ENCODE measurements around the gene SEMA5A.

DNA sequence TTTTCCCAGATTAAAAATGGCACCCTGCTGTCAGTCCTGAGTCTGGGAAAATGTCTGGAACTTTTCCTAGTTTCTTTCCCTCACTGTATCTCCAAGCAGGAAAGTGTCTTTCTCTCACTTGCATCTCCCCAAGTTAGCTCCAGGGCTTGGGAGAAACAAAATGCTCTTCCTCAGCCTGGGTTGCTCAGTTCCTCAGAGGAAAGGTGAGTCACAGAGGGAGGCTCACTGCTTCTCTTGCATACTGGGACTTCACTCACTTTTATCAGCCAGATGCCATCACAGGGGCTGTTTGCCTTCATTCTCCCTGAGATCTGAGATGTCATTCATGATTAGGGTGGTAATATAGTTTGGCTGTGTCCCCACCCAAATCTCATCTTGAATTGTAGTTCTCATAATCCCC, 519.9 kb downstream of the SEMA5A start:
- TF ChIP-seq, protein P1, sequence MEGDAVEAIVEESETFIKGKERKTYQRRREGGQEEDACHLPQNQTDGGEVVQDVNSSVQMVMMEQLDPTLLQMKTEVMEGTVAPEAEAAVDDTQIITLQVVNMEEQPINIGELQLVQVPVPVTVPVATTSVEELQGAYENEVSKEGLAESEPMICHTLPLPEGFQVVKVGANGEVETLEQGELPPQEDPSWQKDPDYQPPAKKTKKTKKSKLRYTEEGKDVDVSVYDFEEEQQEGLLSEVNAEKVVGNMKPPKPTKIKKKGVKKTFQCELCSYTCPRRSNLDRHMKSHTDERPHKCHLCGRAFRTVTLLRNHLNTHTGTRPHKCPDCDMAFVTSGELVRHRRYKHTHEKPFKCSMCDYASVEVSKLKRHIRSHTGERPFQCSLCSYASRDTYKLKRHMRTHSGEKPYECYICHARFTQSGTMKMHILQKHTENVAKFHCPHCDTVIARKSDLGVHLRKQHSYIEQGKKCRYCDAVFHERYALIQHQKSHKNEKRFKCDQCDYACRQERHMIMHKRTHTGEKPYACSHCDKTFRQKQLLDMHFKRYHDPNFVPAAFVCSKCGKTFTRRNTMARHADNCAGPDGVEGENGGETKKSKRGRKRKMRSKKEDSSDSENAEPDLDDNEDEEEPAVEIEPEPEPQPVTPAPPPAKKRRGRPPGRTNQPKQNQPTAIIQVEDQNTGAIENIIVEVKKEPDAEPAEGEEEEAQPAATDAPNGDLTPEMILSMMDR (IDR thresholded peaks at IDR 0.05): no peak
- TF ChIP-seq POLR2A (IDR thresholded peaks at IDR 0.05): no peak

All from breast epithelium (tissue), 3 donors.